ENCODE measurements around the gene TEC. TPM values are rescaled to one million over a fixed set of nuclear protein-coding genes. Genes with fewer than 3 reads are reported as not detected.
"Not testable (repeated sequence)": the region's sequence is repeated elsewhere in the genome, so short reads cannot be mapped to it uniquely, and the experiment has no call there.

The TEC gene
- total RNA-seq, 6 experiments from 2014 or later, result 1.5 to 4.2 (median 3.0) TPM

DNA sequence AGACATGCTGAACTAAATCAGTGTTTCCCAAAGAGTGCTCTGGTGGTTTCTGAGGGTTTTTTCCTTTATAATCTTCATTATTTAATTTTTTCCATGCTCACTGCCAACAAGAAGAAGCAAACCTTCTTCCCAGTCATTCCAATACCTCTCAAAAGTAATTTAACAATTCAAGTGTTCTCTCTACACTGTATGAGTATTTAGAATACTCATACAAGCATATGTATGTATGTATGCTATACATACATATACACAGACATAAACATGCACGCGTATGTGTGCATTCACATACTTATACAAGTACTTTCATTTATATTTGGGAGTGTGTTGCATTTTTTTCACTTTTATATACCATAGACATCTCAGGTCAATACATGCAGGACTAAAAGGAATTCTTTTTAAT, 81.2 kb downstream of the TEC start:
- Histone ChIP-seq H3K9me3 (no peaks in the 10 kb centered on the region), H3K27ac (no peak overlapping the region), H3K27me3 (no peaks in the 10 kb centered on the region), H3K4me3 (no peak overlapping the region), H3K36me3 (no peaks in the 10 kb centered on the region), H3K4me1 (no peaks in the 10 kb centered on the region)
- intact Hi-C loops (cut with DNase I), result no loop called here
- TF ChIP-seq POLR2A (IDR thresholded peaks at IDR 0.05), result no peak
- TF ChIP-seq, protein P1, sequence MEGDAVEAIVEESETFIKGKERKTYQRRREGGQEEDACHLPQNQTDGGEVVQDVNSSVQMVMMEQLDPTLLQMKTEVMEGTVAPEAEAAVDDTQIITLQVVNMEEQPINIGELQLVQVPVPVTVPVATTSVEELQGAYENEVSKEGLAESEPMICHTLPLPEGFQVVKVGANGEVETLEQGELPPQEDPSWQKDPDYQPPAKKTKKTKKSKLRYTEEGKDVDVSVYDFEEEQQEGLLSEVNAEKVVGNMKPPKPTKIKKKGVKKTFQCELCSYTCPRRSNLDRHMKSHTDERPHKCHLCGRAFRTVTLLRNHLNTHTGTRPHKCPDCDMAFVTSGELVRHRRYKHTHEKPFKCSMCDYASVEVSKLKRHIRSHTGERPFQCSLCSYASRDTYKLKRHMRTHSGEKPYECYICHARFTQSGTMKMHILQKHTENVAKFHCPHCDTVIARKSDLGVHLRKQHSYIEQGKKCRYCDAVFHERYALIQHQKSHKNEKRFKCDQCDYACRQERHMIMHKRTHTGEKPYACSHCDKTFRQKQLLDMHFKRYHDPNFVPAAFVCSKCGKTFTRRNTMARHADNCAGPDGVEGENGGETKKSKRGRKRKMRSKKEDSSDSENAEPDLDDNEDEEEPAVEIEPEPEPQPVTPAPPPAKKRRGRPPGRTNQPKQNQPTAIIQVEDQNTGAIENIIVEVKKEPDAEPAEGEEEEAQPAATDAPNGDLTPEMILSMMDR (IDR thresholded peaks at IDR 0.05), result no peak
- WGBS (ENCODE audit: insufficient coverage, low coverage, low lambda C conversion rate, missing lambda C conversion rate), result 97% methylated on average over 2 of the region's 2 CpGs
- ATAC-seq (no peak), DNase-seq (no peak)

DNA sequence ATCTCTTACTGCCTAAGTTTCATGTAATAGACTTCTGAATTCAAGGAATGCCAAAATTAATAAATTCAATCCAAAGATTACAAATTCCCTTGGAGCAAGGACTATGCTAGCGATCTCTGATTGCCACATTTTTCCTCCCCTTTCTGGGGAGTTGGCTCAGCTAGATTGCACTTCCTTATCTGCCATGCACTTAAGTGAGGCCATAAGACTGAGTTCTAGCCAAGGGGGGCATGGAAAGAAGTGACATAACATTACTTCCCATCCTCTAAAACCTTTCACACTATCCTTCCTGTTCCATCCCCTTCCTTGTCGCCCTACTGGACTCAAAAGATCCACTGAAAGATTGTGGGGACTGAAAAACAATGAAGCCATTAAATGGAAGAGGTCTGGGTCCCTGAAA, 81.8 kb downstream of the TEC start:
- intact Hi-C loops (cut with DNase I), result no loop called here
- ATAC-seq (peak in 1 of 4 donors; percentile 39), DNase-seq (no peak)
- TF ChIP-seq POLR2A (IDR thresholded peaks at IDR 0.05), result no peak
- TF ChIP-seq, protein P1 (IDR thresholded peaks at IDR 0.05), result no peak
- H3K4me3 ChIP-seq, result no peak overlapping the region
- WGBS (ENCODE audit: insufficient coverage, low coverage, low lambda C conversion rate, missing lambda C conversion rate), result 56% methylated on average over 2 of the region's 2 CpGs
- H3K36me3 ChIP-seq, result no peaks in the 10 kb centered on the region
- no peaks in the 10 kb centered on the region for H3K4me1 ChIP-seq
- H3K27me3 ChIP-seq, result no peaks in the 10 kb centered on the region
- no peaks in the 10 kb centered on the region for H3K9me3 ChIP-seq
- H3K27ac ChIP-seq, result no peak overlapping the region

DNA sequence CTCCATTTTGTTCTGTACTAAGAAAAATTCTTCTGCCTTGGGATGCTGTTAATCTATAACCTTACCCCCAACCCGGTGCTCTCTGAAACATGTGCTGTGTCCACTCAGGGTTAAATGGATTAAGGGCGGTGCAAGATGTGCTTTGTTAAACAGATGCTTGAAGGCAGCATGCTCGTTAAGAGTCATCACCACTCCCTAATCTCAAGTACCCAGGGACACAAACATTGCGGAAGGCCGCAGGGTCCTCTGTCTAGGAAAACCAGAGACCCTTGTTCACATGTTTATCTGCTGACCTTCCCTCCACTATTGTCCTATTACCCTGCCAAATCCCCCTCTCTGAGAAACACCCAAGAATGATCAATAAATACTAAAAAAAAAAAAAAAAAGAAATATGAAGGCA, 82.6 kb downstream of the TEC start:
- intact Hi-C loops (cut with DNase I); H3K36me3 ChIP-seq; ATAC-seq; H3K4me3 ChIP-seq; DNase-seq; H3K4me1 ChIP-seq; H3K27ac ChIP-seq; H3K9me3 ChIP-seq; H3K27me3 ChIP-seq: not testable (repeated sequence)
- 84% methylated on average over 2 of the region's 5 CpGs for WGBS (ENCODE audit: insufficient coverage, low coverage, low lambda C conversion rate, missing lambda C conversion rate)

DNA sequence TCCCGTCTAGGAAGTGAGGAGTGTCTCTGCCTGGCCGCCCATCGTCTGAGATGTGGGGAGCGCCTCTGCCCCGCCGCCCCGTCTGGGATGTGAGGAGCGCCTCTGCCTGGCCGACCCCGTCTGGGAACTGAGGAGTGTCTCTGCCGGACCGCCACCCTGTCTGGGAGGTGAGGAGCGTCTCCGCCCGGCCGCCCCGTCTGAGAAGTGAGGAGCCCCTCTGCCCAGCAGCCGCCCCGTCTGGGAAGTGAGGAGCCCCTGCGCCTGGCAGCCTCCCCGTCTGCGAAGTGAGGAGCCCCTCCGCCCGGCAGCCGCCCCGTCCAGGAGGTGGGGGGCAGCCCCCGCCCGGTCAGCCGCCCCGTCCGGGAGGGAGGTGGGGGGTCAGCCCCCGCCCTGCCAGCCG, 83.2 kb downstream of the TEC start:
- intact Hi-C loops (cut with DNase I); H3K36me3 ChIP-seq; H3K4me1 ChIP-seq; H3K27ac ChIP-seq; H3K4me3 ChIP-seq; DNase-seq; H3K27me3 ChIP-seq; H3K9me3 ChIP-seq; ATAC-seq: not testable (repeated sequence)
- WGBS (ENCODE audit: insufficient coverage, low coverage, low lambda C conversion rate, missing lambda C conversion rate), result no CpG with 5 or more reads among the region's 33 CpGs

DNA sequence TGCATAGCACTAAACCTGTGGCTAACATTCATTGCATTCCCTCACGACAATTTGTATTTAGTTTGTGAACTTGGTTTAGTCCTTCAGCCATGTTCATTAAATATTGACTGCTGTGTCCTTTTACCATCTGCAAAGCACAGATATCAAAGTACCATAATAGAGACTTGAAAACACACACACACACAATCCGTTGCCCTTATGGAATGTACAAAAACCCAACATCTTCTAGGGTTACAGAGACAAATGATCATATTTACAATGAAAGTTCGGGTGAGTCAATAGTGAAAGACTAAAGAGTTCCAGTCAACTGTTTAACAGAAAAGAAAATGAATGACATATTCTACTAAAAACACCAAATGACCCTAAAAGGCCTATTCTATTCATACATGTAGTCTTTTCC, 84.8 kb downstream of the TEC start:
- Histone ChIP-seq H3K9me3 (no peaks in the 10 kb centered on the region), H3K27me3 (no peaks in the 10 kb centered on the region), H3K4me1 (no peaks in the 10 kb centered on the region), H3K4me3 (no peak overlapping the region), H3K27ac (no peak overlapping the region), H3K36me3 (no peaks in the 10 kb centered on the region)
- TF ChIP-seq, protein P1 (IDR thresholded peaks at IDR 0.05), result no peak
- WGBS (ENCODE audit: insufficient coverage, low coverage, low lambda C conversion rate, missing lambda C conversion rate), result 86% methylated on average over 3 of the region's 3 CpGs
- ATAC-seq, result no peak
- intact Hi-C loops (cut with DNase I), result no loop called here
- DNase-seq, result no peak

DNA sequence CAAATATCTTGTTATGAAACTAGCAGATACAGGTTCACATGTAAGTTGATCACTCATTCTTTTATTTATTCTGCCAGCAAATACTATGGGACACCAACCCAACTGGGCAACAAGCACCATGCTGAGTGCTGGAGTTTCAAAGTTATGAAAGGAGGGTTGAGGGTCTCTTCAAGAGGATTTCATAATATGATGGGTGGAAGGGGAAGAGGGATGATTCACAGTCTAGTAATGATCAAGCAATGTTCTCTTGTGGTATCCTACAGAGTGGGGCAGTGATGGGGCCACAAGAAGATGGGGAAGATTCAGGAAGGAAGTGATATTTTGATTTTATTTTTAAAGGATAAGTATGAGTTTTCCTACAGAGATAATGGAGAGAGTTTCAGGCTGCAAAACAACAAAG, 89.4 kb downstream of the TEC start:
- ATAC-seq, result no peak

More for the DNA sequence above, 89.4 kb downstream of the TEC start:
- Histone ChIP-seq H3K27me3 (no peaks in the 10 kb centered on the region), H3K4me3 (no peak overlapping the region), H3K27ac (no peak overlapping the region), H3K9me3 (no peaks in the 10 kb centered on the region), H3K36me3 (no peaks in the 10 kb centered on the region), H3K4me1 (no peaks in the 10 kb centered on the region)
- intact Hi-C loops (cut with DNase I), result no loop called here
- no peak for TF ChIP-seq POLR2A (IDR thresholded peaks at IDR 0.05)
- TF ChIP-seq, protein P1 (IDR thresholded peaks at IDR 0.05), result no peak
- no peak for DNase-seq
